ENCODE data around the gene MTURN.

Gene MTURN

GRCh38 chr7:30162133-30162532 is 27.3 kb downstream of the MTURN start:
- DNase-seq (ENCODE audit: low spot score), result no peak

- DNase-seq (ENCODE audit: low spot score), result no peak
These were observed 27.9 kb downstream of the MTURN start for GRCh38 chr7:30162622-30163124.

GRCh38 chr7:30163231-30163894 is 28.6 kb downstream of the MTURN start:
- DNase-seq (ENCODE audit: low spot score), result no peak

GRCh38 chr7:30164567-30164966 is 29.8 kb downstream of the MTURN start:
- DNase-seq (ENCODE audit: low spot score), result peak; percentile 89

- DNase-seq (ENCODE audit: low spot score), result no peak
These were observed 30.8 kb downstream of the MTURN start for GRCh38 chr7:30165590-30165989.

GRCh38 chr7:30166155-30166840 is 31.5 kb downstream of the MTURN start:
- no peak for DNase-seq (ENCODE audit: low spot score)

GRCh38 chr7:30166841-30167235 is 32.1 kb downstream of the MTURN start:
- DNase-seq (ENCODE audit: low spot score), result no peak

- no peak for DNase-seq (ENCODE audit: low spot score)
These were observed 33.1 kb downstream of the MTURN start for GRCh38 chr7:30167901-30168300.

- DNase-seq (ENCODE audit: low spot score), result no peak
These were observed 34.2 kb downstream of the MTURN start for GRCh38 chr7:30168835-30169573.

GRCh38 chr7:30169579-30169978 is 34.8 kb downstream of the MTURN start:
- no peak for DNase-seq (ENCODE audit: low spot score)

GRCh38 chr7:30170476-30171205 is 35.9 kb downstream of the MTURN start:
- DNase-seq (ENCODE audit: low spot score), result no peak

- DNase-seq (ENCODE audit: low spot score), result no peak
These were observed 37.1 kb downstream of the MTURN start for GRCh38 chr7:30171766-30172447.

GRCh38 chr7:30172451-30172850 is 37.7 kb downstream of the MTURN start:
- DNase-seq (ENCODE audit: low spot score), result no peak

GRCh38 chr7:30173058-30173897 is 38.5 kb downstream of the MTURN start:
- peak; percentile 82 for DNase-seq (ENCODE audit: low spot score)

- DNase-seq (ENCODE audit: low spot score), result no peak
These were observed 40.4 kb downstream of the MTURN start for GRCh38 chr7:30175180-30175579.

GRCh38 chr7:30175636-30176147 is 40.9 kb downstream of the MTURN start:
- no peak for DNase-seq (ENCODE audit: low spot score)

- DNase-seq (ENCODE audit: low spot score), result no peak
These were observed 41.8 kb downstream of the MTURN start for GRCh38 chr7:30176463-30177109.

- DNase-seq (ENCODE audit: low spot score), result no peak
These were observed 42.4 kb downstream of the MTURN start for GRCh38 chr7:30177186-30177585.

GRCh38 chr7:30177965-30178364 is 43.2 kb downstream of the MTURN start:
- no peak for DNase-seq (ENCODE audit: low spot score)
